Stimulated activated CD8-positive, alpha-beta memory T cell treated with anti-CD3 and anti-CD28 coated beads, Interleukin-15, amount 100 ng/mL, for 1 hour (primary cell): ENCODE results near the gene MRM1.

Experiments
- DNase-seq: peaks from one replicate; pipeline ENCODE4 v3.0.0-alpha.2; 2020; ENCODE audit warnings: low read depth

Gene MRM1, protein sequence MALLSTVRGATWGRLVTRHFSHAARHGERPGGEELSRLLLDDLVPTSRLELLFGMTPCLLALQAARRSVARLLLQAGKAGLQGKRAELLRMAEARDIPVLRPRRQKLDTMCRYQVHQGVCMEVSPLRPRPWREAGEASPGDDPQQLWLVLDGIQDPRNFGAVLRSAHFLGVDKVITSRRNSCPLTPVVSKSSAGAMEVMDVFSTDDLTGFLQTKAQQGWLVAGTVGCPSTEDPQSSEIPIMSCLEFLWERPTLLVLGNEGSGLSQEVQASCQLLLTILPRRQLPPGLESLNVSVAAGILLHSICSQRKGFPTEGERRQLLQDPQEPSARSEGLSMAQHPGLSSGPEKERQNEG

GRCh38 chr17:36601303-36602029 lies at the start of gene MRM1:
Gene MRM1 (plus strand): TSS chr17:36601583. CDS start chr17:36601811, 228 bp downstream.
- DNase-seq, result peak; percentile 82

DNA sequence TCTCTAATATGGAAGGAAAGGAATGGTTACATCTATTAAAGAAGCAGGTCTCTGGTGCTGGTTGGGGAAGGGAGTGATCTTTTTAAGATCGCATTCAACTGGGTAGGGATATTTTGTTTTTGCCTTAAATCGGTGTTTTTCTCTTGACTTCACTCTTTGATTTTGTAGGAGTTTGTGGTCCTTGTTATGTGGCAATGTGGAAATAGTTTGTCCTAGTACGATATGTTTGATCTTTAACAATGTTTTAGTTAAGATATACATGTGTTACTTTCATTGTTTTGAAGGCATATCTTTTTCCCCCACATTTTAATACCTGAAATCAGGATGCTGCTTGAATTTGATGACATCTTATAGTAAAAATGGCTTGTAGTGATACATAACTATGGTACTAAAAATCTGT lies 47.9 kb upstream of the MRM1 start:
- no peak for DNase-seq

GRCh38 chr17:36566081-36566480 lies 35.3 kb upstream of the MRM1 start:
- DNase-seq, result no peak

- DNase-seq, result no peak
Observed at GRCh38 chr17:36575028-36575427, 26.4 kb upstream of the MRM1 start.

DNA sequence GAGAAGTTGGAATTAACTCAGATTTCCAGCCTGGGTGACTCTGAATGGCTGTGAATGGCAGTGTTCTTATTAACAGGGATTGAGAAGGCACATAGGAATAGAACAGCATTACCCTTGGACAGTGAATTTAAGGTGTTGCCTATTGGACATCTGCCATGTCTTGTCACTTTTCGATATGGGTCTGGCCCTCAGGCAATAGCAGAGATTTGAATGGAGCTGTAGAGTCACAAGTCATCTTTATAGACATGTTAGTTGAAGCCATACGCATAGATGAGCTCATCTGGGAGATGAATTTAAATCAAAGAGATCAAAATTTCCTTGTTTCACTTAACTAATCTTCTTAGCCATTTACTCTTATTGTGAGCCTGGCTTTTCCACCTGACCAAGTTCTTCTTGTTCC lies 24.6 kb upstream of the MRM1 start:
- no peak for DNase-seq

DNA sequence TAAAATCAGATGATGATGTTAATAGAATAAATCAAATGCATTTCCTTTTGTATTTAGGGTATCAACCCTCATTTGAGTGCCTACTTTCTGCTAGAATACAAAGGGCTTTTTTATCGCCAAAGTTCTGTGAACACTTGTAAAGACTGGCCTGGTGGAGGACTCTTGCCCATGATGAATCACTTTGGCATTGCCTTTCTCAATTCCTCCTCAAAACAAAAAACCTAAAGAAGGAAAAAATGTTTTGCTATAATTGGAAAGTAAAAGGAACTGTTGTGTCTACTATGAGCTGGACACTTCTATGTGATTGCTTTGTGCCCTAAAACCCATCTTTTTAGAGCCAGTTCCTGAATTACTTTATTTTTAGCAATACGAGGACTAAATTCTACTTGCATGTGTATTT lies 22.7 kb upstream of the MRM1 start:
- no peak for DNase-seq

DNA sequence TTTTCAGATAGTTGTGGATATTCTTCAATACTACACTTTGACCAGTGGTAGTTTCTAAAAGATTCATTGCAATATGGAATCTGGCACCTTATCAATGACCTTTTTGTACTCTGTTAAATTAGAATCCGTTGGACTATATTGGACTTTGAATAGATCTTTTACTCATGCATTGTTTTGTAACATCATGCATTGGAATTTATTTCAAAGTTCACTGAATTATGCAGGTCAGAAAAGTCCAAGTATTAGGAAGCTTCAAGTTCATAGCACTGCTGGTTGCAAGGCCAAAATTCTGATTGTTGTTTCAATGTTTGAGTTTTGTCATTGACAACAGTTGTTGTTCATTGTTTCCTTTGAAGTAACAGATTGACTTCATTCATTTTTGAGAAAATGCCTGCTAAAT lies 17.6 kb upstream of the MRM1 start:
- DNase-seq, result no peak

DNA sequence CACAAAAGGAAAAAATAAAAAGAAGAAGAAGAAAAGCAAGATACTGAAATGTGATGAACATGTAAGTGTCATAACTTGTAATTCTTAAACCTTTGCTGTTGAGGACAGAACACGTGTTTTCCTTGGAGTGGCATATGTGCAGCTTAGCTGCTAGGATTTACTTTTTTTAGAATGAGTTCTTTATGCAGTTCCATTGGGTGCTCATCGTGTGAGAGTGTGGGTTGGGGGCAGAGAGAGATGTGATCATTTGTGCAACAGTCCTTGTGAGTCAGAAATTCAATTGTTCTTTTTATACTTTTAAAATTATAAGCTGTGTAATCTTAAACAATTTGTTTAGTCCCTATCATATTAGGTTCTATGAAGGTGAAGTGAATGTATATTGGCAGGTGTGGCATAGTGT lies 15.2 kb upstream of the MRM1 start:
- no peak for DNase-seq

- no peak for DNase-seq
Observed at GRCh38 chr17:36590082-36590481, 11.3 kb upstream of the MRM1 start.

DNA sequence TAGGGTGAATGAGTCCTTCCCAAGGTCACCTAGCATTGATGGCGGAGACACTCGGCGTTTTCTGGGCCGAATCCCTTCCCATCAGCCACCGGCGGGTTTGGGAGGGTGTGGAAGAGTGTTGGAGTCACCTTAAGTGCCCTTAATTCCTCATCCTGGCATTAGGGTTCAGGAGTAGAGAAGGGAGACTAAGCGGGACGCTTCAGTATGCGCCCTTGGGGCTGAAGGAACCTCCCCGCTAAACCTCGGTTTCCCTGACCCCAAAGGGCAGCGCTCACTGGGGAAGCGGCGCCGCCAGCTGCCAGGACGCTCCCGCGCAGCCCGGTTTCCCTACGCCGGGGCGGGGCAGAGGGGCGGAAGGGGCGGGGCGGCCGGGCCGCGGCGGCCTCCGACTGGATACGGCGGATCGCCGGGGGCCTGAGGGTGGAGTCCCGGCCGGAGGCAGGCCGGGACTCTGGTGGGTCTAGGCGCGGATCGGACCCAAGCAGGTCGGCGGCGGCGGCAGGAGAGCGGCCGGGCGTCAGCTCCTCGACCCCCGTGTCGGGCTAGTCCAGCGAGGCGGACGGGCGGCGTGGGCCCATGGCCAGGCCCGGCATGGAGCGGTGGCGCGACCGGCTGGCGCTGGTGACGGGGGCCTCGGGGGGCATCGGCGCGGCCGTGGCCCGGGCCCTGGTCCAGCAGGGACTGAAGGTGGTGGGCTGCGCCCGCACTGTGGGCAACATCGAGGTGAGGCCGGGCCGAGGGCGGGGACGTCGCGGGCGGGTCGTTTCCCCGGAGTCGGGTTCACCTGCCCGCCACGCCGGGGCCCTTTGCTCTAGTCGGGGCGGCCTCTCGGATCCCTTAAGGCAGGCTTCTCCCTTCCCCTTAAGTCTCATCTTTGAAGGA lies 9.7 kb upstream of the MRM1 start, which contains the start of gene DHRS11:
Gene DHRS11 (plus strand): TSS at position 446 of the 882 bp plus-strand sequence. CDS start 131 bp downstream, at position 577.
- peak; percentile 56 for DNase-seq

GRCh38 chr17:36592316-36592715 lies 9.1 kb upstream of the MRM1 start:
- no peak for DNase-seq

DNA sequence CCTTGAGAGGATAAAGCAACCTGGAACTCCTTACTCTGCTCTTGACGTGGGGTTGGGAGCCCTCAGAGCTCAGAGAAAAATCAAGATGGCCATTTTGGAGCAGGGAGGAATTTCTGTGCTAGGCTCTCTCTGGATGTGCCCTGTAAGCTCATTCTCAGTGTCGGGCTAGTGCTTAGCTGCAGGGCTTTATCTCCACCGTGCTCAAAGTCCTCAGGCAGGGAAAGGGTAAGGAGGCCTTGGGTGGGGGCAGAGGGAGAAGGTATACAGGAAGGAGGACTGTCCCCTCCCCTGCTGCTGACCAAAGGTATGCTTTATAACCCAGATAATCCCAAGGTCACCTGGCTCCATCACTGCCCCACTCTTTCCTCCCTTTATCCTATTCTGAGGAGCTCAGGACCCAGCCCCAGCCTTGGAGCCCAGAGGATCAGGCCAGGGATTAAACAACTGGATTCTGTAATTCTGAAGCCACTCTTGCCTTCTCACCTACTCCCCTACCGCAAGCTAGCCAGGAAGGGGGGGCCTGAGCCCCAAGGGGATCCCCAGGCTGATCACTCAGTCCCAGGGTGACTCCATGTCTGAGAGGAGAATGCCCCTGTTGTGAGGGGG lies 8.6 kb upstream of the MRM1 start:
- DNase-seq, result no peak

DNA sequence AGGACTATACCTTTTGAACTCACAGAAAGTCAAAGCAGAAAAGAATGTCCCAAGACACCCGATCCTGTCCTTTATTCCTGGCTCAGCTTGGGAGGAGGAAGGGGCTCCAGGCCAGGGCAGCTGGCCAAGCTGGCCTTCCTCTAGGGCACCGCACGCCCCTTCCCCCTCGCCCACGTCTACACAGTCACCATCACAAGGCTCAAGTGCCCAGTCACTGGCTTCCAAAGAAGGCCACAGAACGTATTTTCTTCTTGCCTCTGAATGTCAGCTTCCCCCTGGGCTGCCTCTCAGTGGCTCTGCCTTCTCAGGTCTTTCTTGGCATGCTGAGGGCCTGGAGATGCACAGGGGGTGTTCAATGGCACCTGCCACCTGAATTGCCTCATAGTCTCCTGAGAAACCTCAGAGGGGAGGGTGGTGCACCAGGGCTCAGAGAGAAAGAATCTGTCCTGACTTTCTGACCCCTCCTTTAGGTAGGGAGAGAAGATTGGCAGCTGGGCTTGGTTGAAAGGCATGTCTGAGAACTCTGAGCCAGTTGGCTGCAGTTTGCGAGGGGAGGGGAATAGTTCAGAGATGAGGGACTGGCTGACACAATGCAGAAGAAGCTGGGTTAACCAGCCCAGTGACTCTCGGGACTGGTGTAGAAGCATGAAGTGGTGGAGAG lies 7.6 kb upstream of the MRM1 start:
- no peak for DNase-seq

DNA sequence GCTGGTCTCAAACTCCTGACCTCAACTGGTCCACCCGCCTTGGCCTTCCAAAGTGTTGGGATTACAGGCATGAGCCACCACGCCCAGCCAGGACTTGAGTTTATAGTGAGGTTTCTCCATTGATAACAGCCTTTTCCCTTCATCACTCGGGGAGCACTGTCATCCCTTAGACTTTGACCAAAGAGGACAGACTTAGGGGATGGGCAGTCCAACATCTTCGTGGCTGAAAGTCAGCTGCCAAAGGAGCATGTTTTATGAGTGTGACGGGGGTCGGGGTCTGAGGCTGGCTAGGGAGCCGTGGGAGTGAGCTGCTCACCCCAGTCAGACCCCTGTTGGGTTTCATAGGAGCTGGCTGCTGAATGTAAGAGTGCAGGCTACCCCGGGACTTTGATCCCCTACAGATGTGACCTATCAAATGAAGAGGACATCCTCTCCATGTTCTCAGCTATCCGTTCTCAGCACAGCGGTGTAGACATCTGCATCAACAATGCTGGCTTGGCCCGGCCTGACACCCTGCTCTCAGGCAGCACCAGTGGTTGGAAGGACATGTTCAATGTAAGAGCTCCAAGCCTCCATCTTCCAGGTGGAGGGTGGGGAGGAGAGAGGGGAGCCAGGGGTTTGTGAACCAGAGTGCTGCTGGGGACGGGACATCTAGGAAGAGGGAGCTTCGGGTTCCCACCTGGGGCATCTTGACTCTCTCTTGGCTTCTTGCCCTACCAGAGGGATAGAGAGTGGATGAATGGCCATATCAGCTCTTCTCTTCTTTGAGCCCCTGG lies 6.6 kb upstream of the MRM1 start:
- DNase-seq, result no peak

GRCh38 chr17:36597226-36597625 lies 4.2 kb upstream of the MRM1 start:
- no peak for DNase-seq

DNA sequence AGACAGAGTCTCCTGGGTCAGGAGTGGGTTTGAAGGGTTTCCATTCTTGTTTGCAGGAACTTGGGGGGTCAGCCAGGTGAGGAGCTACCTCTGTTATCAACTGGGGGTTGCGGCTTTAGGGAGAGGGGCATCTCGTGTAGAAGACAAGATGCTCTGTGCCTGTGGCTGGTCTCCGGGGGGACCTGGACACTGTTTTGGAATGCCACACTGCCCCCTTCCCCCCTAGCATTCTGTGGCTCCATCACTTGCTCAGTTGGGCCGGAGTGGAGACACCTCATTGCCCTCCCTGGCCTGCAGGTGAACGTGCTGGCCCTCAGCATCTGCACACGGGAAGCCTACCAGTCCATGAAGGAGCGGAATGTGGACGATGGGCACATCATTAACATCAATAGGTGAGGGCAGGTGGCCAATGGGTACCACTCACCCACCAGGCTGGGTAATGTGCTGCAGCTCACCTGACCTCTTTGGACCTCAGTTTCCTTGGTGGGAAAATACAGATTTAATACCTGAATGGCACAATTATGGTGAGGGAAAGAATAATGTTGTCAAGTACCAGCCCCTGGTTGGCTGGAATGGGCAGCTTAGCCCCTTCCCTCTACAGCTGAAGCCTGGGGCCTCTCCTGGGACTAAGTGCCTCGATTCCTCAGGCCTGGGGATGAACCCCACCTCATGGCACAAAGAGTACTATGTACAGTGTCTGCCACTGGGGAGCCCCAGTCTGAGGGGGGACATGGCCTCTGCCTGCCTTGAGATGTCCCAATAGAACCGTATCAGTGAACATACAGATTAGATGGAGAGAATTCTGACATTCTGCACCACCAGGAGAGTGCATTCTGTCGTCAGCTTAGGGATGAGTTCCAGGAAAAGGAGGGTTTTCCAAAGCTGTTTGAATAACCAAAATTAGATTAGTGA lies 3.3 kb upstream of the MRM1 start:
- DNase-seq, result no peak

DNA sequence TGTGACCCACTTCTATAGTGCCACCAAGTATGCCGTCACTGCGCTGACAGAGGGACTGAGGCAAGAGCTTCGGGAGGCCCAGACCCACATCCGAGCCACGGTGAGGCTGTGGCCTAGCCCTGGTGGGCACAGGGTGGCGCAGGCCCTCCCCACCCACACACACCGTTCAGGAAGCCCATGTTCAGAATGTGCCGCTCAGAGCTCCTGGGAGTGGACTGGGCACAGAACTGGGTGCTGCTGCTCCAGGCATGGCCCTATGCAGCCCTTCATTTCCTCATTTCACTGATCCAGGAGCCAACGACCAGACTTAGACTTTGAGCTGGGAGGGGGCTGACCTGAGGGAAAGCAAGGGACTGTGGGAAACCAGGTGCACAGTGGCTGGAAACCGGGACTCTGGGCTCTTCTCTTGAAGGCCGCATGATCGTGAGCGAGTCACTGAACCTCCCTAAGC lies 2.4 kb upstream of the MRM1 start:
- DNase-seq, result no peak

GRCh38 chr17:36599546-36600250 lies 1.7 kb upstream of the MRM1 start:
- no peak for DNase-seq

- DNase-seq, result no peak
Observed at GRCh38 chr17:36600465-36600864, 918 bp upstream of the MRM1 start.
